ENCODE data around the gene ZNF618. TPM values are rescaled to one million over a fixed set of nuclear protein-coding genes. Genes with fewer than 3 reads are reported as not detected.

ZNF618 gene
- total and polyA plus RNA-seq, 2 experiments from 2014 or later: 12.1 to 22.1 TPM

DNA sequence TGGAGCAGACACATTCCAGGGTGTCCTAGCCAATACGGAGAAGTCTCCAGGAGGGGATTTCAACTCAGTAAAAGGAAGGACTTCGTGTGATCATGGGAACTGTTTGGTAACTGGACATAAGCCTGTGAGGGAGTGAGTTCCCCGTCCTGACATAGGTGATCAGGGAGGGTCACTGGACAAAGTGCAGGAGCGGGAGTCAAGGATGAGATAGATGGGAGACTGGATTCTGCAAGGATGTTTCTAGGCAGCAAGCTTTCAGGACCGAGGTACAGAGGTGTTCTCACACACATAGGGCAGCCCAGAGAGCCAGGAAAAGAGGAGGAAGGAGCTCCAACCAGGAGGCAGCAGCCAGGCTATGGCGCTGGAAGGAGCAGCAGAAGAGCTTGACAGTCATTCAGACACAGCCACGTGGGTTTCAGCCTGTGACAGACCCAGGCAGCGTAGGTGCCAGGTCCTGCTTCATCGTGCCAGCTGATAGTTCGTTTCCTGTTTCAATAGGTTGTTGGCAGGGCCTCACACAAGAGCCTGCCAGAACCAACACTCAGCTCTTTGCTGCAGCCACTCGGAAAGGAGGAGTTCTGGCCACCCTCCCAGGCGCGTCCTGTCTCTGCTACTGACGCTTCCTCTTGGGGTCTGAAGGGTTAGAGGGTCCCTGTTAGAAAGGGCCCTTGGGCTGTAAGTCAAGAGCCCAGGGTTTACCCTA, 117.9 kb downstream of the ZNF618 start (continued):
- TF ChIP-seq, protein P1, sequence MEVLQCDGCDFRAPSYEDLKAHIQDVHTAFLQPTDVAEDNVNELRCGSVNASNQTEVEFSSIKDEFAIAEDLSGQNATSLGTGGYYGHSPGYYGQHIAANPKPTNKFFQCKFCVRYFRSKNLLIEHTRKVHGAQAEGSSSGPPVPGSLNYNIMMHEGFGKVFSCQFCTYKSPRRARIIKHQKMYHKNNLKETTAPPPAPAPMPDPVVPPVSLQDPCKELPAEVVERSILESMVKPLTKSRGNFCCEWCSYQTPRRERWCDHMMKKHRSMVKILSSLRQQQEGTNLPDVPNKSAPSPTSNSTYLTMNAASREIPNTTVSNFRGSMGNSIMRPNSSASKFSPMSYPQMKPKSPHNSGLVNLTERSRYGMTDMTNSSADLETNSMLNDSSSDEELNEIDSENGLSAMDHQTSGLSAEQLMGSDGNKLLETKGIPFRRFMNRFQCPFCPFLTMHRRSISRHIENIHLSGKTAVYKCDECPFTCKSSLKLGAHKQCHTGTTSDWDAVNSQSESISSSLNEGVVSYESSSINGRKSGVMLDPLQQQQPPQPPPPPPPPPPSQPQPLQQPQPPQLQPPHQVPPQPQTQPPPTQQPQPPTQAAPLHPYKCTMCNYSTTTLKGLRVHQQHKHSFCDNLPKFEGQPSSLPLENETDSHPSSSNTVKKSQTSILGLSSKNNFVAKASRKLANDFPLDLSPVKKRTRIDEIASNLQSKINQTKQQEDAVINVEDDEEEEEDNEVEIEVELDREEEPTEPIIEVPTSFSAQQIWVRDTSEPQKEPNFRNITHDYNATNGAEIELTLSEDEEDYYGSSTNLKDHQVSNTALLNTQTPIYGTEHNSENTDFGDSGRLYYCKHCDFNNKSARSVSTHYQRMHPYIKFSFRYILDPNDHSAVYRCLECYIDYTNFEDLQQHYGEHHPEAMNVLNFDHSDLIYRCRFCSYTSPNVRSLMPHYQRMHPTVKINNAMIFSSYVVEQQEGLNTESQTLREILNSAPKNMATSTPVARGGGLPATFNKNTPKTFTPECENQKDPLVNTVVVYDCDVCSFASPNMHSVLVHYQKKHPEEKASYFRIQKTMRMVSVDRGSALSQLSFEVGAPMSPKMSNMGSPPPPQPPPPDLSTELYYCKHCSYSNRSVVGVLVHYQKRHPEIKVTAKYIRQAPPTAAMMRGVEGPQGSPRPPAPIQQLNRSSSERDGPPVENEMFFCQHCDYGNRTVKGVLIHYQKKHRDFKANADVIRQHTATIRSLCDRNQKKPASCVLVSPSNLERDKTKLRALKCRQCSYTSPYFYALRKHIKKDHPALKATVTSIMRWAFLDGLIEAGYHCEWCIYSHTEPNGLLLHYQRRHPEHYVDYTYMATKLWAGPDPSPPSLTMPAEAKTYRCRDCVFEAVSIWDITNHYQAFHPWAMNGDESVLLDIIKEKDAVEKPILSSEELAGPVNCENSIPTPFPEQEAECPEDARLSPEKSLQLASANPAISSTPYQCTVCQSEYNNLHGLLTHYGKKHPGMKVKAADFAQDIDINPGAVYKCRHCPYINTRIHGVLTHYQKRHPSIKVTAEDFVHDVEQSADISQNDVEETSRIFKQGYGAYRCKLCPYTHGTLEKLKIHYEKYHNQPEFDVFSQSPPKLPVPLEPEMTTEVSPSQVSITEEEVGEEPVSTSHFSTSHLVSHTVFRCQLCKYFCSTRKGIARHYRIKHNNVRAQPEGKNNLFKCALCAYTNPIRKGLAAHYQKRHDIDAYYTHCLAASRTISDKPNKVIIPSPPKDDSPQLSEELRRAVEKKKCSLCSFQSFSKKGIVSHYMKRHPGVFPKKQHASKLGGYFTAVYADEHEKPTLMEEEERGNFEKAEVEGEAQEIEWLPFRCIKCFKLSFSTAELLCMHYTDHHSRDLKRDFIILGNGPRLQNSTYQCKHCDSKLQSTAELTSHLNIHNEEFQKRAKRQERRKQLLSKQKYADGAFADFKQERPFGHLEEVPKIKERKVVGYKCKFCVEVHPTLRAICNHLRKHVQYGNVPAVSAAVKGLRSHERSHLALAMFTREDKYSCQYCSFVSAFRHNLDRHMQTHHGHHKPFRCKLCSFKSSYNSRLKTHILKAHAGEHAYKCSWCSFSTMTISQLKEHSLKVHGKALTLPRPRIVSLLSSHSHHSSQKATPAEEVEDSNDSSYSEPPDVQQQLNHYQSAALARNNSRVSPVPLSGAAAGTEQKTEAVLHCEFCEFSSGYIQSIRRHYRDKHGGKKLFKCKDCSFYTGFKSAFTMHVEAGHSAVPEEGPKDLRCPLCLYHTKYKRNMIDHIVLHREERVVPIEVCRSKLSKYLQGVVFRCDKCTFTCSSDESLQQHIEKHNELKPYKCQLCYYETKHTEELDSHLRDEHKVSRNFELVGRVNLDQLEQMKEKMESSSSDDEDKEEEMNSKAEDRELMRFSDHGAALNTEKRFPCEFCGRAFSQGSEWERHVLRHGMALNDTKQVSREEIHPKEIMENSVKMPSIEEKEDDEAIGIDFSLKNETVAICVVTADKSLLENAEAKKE (CRISPR knock-in tag; IDR thresholded peaks at IDR 0.05): no peak
- no peak for TF ChIP-seq EZH2phosphoT487 (IDR thresholded peaks at IDR 0.05; ENCODE audit: unreplicated experiment)
- no peak for TF ChIP-seq CREB1 (CRISPR knock-in tag; IDR thresholded peaks at IDR 0.05; ENCODE audit: low read depth)
- TF ChIP-seq, protein P2, sequence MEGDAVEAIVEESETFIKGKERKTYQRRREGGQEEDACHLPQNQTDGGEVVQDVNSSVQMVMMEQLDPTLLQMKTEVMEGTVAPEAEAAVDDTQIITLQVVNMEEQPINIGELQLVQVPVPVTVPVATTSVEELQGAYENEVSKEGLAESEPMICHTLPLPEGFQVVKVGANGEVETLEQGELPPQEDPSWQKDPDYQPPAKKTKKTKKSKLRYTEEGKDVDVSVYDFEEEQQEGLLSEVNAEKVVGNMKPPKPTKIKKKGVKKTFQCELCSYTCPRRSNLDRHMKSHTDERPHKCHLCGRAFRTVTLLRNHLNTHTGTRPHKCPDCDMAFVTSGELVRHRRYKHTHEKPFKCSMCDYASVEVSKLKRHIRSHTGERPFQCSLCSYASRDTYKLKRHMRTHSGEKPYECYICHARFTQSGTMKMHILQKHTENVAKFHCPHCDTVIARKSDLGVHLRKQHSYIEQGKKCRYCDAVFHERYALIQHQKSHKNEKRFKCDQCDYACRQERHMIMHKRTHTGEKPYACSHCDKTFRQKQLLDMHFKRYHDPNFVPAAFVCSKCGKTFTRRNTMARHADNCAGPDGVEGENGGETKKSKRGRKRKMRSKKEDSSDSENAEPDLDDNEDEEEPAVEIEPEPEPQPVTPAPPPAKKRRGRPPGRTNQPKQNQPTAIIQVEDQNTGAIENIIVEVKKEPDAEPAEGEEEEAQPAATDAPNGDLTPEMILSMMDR (conservative IDR thresholded peaks at IDR 0.05; ENCODE audit: low read depth in 2 of 2): no peak

DNA sequence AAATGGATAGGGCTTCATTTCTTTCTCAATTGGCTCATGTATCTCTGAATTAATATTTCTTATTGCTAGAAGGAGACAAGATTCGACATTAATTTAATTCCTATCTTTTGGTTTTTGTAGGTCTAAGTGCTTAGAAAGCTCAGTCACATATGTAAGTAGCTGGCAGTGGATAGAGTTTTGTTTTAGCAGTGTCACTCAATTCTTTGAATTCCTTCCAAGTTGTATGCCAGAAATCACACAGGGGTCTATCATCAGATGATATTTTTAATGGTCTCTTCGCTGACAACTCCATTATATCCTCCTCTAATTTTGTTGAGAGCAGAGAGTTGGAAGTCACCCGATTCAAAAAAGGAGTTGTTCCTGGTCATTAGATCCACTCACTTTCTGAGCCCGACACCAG, 119.3 kb downstream of the ZNF618 start:
- Mint-ChIP-seq H3K27ac (no peak overlapping the region), H3K4me3 (no peak overlapping the region), H3K9me3 (no peaks in the 10 kb centered on the region), H3K36me3 (ENCODE audit: low read depth) (peaks cover 3% of the 10 kb centered on the region), H3K4me1 (no peaks in the 10 kb centered on the region; the same call in 2 of the 3 replicates), H3K27me3 (ENCODE audit: insufficient read depth, low read depth, poor library complexity) (peaks cover 8% of the 10 kb centered on the region)
- H3K4me2 ChIP-seq: no peak overlapping the region
- H3K9me2 ChIP-seq (ENCODE audit: insufficient read depth): no peaks in the 10 kb centered on the region
- 0 out of 2 replicates have a peak, but pooled peaks cover 3% of the 10 kb centered on the region for H4K20me1 ChIP-seq (replicated peaks; ENCODE audit: insufficient read depth)
- no peaks in the 10 kb centered on the region for H3K79me2 ChIP-seq (replicated peaks; ENCODE audit: insufficient read depth)
- H3K4me3 ChIP-seq: no peak overlapping the region
- no peak for DNase-seq (ENCODE audit: low spot score)
- no peaks in the 10 kb centered on the region for H3K4me1 ChIP-seq (ENCODE audit: insufficient read depth)
- H2AFZ ChIP-seq: no peak overlapping the region
- ATAC-seq: no peak
- no peaks in the 10 kb centered on the region for H3K27me3 ChIP-seq (ENCODE audit: insufficient read depth)
- no peak overlapping the region for H3K27ac ChIP-seq (ENCODE audit: low read depth)
- no peaks in the 10 kb centered on the region for H3K36me3 ChIP-seq (ENCODE audit: insufficient read depth)
- no peaks in the 10 kb centered on the region for H3F3A ChIP-seq (replicated peaks; ENCODE audit: low read depth)
- TF ChIP-seq, protein P1 (CRISPR knock-in tag; IDR thresholded peaks at IDR 0.05): no peak
- TF ChIP-seq EZH2phosphoT487 (IDR thresholded peaks at IDR 0.05; ENCODE audit: unreplicated experiment) (no peak), CREB1 (CRISPR knock-in tag; IDR thresholded peaks at IDR 0.05; ENCODE audit: low read depth) (no peak)
